Ovary (tissue), 9 donors: ENCODE data around the gene FGD4. TPM values are rescaled to one million over a fixed set of nuclear protein-coding genes. Genes with fewer than 3 reads are reported as not detected.

Experiments
- DNase-seq, 5 donors: peaks; one replicate each; pipeline ENCODE4 v3.0.0-alpha.2; 2019 to 2020
- H3K27ac ChIP-seq, 2 donors: fragments of 200-600 bp; one replicate each; pipeline versions ENCODE4 v1.5.1 to v1.8.0; 2019 to 2022
- H3K27me3 ChIP-seq: fragments of 200-600 bp; one replicate; pipeline ENCODE4 v1.8.0; 2022
- H3K36me3 ChIP-seq: fragments of 200-600 bp; sonication (generic); one replicate; pipeline ENCODE4 v1.5.1; 2019
- H3K4me1 ChIP-seq: one replicate; pipeline ENCODE4 v1.8.1; 2013; ENCODE audit warnings: mild to moderate bottlenecking, moderate library complexity; ENCODE audit not compliant: insufficient read depth
- H3K4me3 ChIP-seq: fragments of 200-600 bp; sonication (generic); one replicate; pipeline ENCODE4 v1.5.1; 2017
- H3K9me3 ChIP-seq, 2 donors: fragments of 200-600 bp in 1 of 2; sonication (generic) in 1 of 2; one replicate each; pipeline versions ENCODE4 v1.5.1 to v1.8.1; 2013 to 2019; ENCODE audit warnings: mild to moderate bottlenecking in 1 of 2, moderate library complexity in 1 of 2
- EP300 ChIP-seq: sonication (generic); formaldehyde crosslinking; IDR thresholded peaks from one replicate; pipeline ENCODE4 v1.6.1; 2017; ENCODE audit warnings: antibody characterized with exemption
- POLR2A ChIP-seq: fragments of 450-650 bp; IDR thresholded peaks from one replicate; pipeline ENCODE4 v1.6.1; 2017; ENCODE audit warnings: antibody characterized with exemption, mild to moderate bottlenecking, moderate library complexity
- WGBS, 3 donors: extraction: QIAGEN DNeasy Blood & Tissue Kit in 1 of 3; methylation state at CpG; one replicate each; pipeline versions ENCODE4 v1.1.5 to v1.1.7; 2013 to 2017; 5-methylcytosine and 5-hydroxymethylcytosine counted together
- intact Hi-C, 4 donors: fragments of 100-400 bp; cut with DNase I; formaldehyde crosslinking; loops; one replicate each; pipeline versions ENCODE4 v1.11.0 to v1.15.1; 2022 to 2023
- polyA plus RNA-seq, 2 donors: library from polyadenylated mRNA; stranded (reverse); fragments of 200-250 nt in 1 of 2; fragments of 350-450 nt in 1 of 2; fragmentation: Illumina TruSeq in 1 of 2; extraction: RNeasy Lipid Tissue Mini Kit (QIAGEN cat#74804) in 1 of 2; gene quantifications; one replicate each; pipeline ENCODE4 v1.2.3, GENCODE V29; 2013 to 2014
- total RNA-seq, 7 donors: library from RNA; depleted of rRNA in 2 of 7; stranded (reverse); fragments of >200 nt in 2 of 7; fragmentation: NEBNext Ultra II Directional in 3 of 7; extraction: Animal tissue kit (Norgen Biotek cat#: 25700) in 3 of 7; gene quantifications; one replicate each; pipeline versions ENCODE4 v1.1.0 to v1.2.4, GENCODE V29; 2016 to 2023
- TF ChIP-seq, protein P1 (sequence below), 3 donors: fragments of 450-650 bp in 2 of 3; fragments of 200-600 bp in 1 of 3; IDR thresholded peaks; one replicate each; pipeline versions ENCODE4 v1.5.1 to v1.8.0; 2016 to 2022; ENCODE audit warnings: antibody characterized with exemption in 3 of 3, mild to moderate bottlenecking in 1 of 3
- donor health status: DM: no; HTN: no; CAD: no; lungs with moderate emphysema.
- donor health status: DM: no; HTN: no; CAD: no.
- donor health status: Bipolar disorder and iron deficiency.
- donor health status: DM: yes; HTN: yes; CAD: no.
- donor health status: DM: no; HTN: no; CAD: no.
- donor health status: DM: yes; HTN: yes; CAD: no.

Gene FGD4
- total and polyA plus RNA-seq, 9 donors = 14.6 to 85.0 (median 51.6) TPM

DNA sequence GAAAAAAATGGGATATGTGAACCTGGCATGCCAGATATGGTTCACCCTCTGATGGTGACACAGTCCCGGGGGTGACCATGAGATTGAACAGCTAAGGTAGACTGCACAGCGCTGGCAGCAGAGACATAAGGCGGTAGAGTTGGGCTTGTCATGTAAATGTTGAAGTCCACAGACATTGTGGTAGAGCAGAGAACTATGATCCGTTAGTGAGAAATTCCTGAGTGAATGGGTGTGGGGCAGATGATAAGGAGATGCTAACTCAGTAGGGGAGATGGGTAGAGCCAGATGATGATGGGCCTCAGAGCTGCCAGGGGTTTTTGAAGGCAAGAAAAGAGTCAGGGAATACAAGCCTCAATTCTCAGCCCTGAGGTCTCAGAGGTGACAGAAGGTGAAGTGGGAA lies 228.6 kb downstream of the FGD4 start:
- Histone ChIP-seq H3K36me3 (no peaks in the 10 kb centered on the region), H3K9me3 (no peaks in the 10 kb centered on the region), H3K27ac (no peak overlapping the region), H3K4me3 (no peak overlapping the region), H3K4me1 (no peaks in the 10 kb centered on the region), H3K27me3 (no peaks in the 10 kb centered on the region)
- no peak for DNase-seq
- WGBS, 3 donors = 96 to 99% (median 97%) methylated on average over 4 of the region's 4 CpGs
- TF ChIP-seq POLR2A (no peak), EP300 (no peak)
- TF ChIP-seq, protein P1, sequence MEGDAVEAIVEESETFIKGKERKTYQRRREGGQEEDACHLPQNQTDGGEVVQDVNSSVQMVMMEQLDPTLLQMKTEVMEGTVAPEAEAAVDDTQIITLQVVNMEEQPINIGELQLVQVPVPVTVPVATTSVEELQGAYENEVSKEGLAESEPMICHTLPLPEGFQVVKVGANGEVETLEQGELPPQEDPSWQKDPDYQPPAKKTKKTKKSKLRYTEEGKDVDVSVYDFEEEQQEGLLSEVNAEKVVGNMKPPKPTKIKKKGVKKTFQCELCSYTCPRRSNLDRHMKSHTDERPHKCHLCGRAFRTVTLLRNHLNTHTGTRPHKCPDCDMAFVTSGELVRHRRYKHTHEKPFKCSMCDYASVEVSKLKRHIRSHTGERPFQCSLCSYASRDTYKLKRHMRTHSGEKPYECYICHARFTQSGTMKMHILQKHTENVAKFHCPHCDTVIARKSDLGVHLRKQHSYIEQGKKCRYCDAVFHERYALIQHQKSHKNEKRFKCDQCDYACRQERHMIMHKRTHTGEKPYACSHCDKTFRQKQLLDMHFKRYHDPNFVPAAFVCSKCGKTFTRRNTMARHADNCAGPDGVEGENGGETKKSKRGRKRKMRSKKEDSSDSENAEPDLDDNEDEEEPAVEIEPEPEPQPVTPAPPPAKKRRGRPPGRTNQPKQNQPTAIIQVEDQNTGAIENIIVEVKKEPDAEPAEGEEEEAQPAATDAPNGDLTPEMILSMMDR (IDR thresholded peaks at IDR 0.05) = no peak
- intact Hi-C loops = no loop called here

DNA sequence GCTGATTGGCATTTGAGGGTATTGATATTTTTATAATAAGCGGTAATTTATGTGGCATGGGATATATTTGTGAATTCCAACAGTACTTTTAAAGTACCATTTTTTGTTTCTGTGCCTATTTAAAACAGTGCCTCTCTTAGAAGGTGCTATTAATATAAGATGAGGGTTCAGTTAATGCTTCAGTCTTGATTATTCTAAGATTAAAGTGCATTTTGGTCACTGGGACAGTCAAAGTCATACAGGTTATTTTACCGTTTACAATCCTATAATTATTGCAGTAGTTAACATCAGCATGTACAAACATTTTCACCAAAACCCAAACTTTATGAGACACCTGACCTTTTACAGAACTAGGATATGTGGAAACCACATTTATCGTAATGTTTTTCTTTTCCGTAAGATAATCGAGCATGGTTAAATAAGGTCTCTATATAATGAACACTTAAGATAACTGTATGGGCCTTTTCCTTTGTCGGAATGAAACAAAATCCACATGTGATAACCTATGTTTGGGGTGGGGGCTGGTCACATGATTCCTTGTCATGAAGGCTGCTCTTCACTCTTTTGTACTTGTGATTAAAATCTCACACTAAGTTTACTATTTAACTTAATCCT lies 242.0 kb downstream of the FGD4 start:
- intact Hi-C loops = no loop called here
- H3K4me1 ChIP-seq = no peaks in the 10 kb centered on the region
- TF ChIP-seq, protein P1 (IDR thresholded peaks at IDR 0.05) = no peak
- TF ChIP-seq POLR2A = no peak
- no peak for TF ChIP-seq EP300
- no peak for DNase-seq
- H3K27me3 ChIP-seq = no peaks in the 10 kb centered on the region
- 86 to 94% (median 89%) methylated on average over 6 of the region's 6 CpGs for WGBS, 3 donors
- no peaks in the 10 kb centered on the region for H3K36me3 ChIP-seq
- no peaks in the 10 kb centered on the region for H3K9me3 ChIP-seq
- H3K27ac ChIP-seq = no peak overlapping the region
- H3K4me3 ChIP-seq = no peak overlapping the region

- Histone ChIP-seq H3K9me3 (no peaks in the 10 kb centered on the region), H3K36me3 (no peaks in the 10 kb centered on the region), H3K4me1 (no peaks in the 10 kb centered on the region), H3K4me3 (no peak overlapping the region), H3K27ac (no peak overlapping the region), H3K27me3 (no peaks in the 10 kb centered on the region)
- DNase-seq = no peak
- intact Hi-C loops = no loop called here
- no peak for TF ChIP-seq POLR2A
- TF ChIP-seq, protein P1 (IDR thresholded peaks at IDR 0.05) = no peak
- no peak for TF ChIP-seq EP300
- 17 to 35% (median 19%) methylated on average over 2 of the region's 2 CpGs for WGBS, 3 donors
Measured at GRCh38 chr12:32644431-32644830, 245.1 kb downstream of the FGD4 start.

DNA sequence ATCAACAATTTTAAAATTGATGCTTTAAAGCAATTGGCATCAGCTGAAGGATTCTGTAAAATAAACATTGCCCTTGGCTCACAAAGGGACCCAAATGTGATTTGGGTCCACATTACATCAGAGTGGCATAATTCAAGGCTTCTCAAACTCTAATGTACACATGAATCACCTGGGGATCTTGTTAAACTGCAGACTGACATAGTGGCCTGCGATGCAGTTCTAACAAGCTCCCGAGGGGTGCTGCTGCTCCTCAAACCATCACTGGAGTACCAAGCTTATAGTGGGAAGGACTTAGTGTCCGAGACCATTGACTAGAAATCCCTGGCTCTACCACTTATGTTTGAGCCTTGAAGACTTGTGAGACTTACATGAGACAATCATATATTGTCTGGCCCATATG lies 247.9 kb downstream of the FGD4 start:
- no peak for DNase-seq
- Histone ChIP-seq H3K4me1 (no peaks in the 10 kb centered on the region), H3K27ac (no peak overlapping the region), H3K4me3 (no peak overlapping the region), H3K27me3 (no peaks in the 10 kb centered on the region), H3K36me3 (no peaks in the 10 kb centered on the region), H3K9me3 (no peaks in the 10 kb centered on the region)
- TF ChIP-seq, protein P1 (IDR thresholded peaks at IDR 0.05) = no peak
- TF ChIP-seq POLR2A = no peak
- TF ChIP-seq EP300 = no peak
- WGBS, 3 donors = 76 to 78% (median 78%) methylated on average over 3 of the region's 3 CpGs
- intact Hi-C loops = no loop called here
